ENCODE results near the gene PDS5A.

GRCh38 chr4:39898015-39898414 is 79.7 kb downstream of the PDS5A start:
- TF ChIP-seq CTCF (IDR thresholded peaks at IDR 0.05): no peak
- no peak for TF ChIP-seq ZFX (IDR thresholded peaks at IDR 0.05; ENCODE audit: borderline replicate concordance)
